ENCODE results near the gene CD47.

CD47 gene

GRCh38 chr3:108125153-108125543, 34.3 kb upstream of the CD47 start:
- intact Hi-C loops (cut with micrococcal nuclease): loop anchor here (5.0 kb wide), 1 partner anchor 33 kb away; the partner anchor contains the start of gene CD47
- Mint-ChIP-seq H3K4me1 (ENCODE audit: low read depth) (peaks cover 54% of the 10 kb centered on the region), H3K27ac (peak overlapping the region; percentile 90), H3K4me3 (no peak overlapping the region), H3K36me3 (ENCODE audit: low read depth) (no peaks in the 10 kb centered on the region), H3K9me3 (no peaks in the 10 kb centered on the region), H3K27me3 (no peaks in the 10 kb centered on the region)

GRCh38 chr3:108124337-108125152, 33.7 kb upstream of the CD47 start:
- intact Hi-C loops (cut with micrococcal nuclease): loop anchor here (5.0 kb wide), 1 partner anchor 32 kb away; the partner anchor contains the start of gene CD47
- H3K36me3 Mint-ChIP-seq (ENCODE audit: low read depth): no peaks in the 10 kb centered on the region
- H3K27ac Mint-ChIP-seq: peak overlapping the region; percentile 90
- peaks cover 54% of the 10 kb centered on the region for H3K4me1 Mint-ChIP-seq (ENCODE audit: low read depth)
- H3K9me3 Mint-ChIP-seq: no peaks in the 10 kb centered on the region
- H3K4me3 Mint-ChIP-seq: peak overlapping the region; percentile 23
- no peaks in the 10 kb centered on the region for H3K27me3 Mint-ChIP-seq

GRCh38 chr3:108123326-108123725, 32.5 kb upstream of the CD47 start:
- peaks cover 49% of the 10 kb centered on the region for H3K4me1 Mint-ChIP-seq (ENCODE audit: low read depth)
- no peak overlapping the region for H3K4me3 Mint-ChIP-seq
- no peaks in the 10 kb centered on the region for H3K9me3 Mint-ChIP-seq
- intact Hi-C loops (cut with micrococcal nuclease): no loop called here
- H3K27me3 Mint-ChIP-seq: no peaks in the 10 kb centered on the region
- H3K36me3 Mint-ChIP-seq (ENCODE audit: low read depth): no peaks in the 10 kb centered on the region
- peak overlapping the region; percentile 17 for H3K27ac Mint-ChIP-seq

DNA sequence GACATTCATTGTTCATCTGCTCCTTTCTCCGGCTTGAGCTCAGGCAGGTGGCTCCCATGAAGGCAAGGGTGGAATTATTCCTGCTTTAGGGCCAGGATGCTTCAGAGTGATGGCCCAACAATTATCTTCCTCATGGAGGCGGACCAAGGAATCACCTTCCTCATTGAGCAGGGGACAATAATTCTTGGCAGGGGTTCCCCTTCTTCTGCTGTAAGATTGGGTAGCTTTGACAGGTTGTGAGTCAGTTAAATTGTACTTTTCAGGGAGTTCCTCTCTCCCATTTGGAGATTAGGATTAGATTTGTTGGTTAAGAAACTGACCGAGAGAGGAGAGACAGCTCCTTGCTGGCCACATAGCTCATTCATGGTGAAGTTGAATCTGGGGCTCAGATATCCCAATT, 31.4 kb upstream of the CD47 start:
- Mint-ChIP-seq H3K27me3 (no peaks in the 10 kb centered on the region), H3K9me3 (no peaks in the 10 kb centered on the region), H3K4me1 (ENCODE audit: low read depth) (peaks cover 41% of the 10 kb centered on the region), H3K36me3 (ENCODE audit: low read depth) (no peaks in the 10 kb centered on the region), H3K27ac (no peak overlapping the region), H3K4me3 (no peak overlapping the region)
- intact Hi-C loops (cut with micrococcal nuclease): no loop called here

- Mint-ChIP-seq H3K9me3 (no peaks in the 10 kb centered on the region), H3K27me3 (no peaks in the 10 kb centered on the region), H3K27ac (no peak overlapping the region), H3K4me3 (no peak overlapping the region), H3K4me1 (ENCODE audit: low read depth) (peaks cover 23% of the 10 kb centered on the region), H3K36me3 (ENCODE audit: low read depth) (no peaks in the 10 kb centered on the region)
- intact Hi-C loops (cut with micrococcal nuclease): no loop called here
Measured at GRCh38 chr3:108119398-108120104, 28.7 kb upstream of the CD47 start.

DNA sequence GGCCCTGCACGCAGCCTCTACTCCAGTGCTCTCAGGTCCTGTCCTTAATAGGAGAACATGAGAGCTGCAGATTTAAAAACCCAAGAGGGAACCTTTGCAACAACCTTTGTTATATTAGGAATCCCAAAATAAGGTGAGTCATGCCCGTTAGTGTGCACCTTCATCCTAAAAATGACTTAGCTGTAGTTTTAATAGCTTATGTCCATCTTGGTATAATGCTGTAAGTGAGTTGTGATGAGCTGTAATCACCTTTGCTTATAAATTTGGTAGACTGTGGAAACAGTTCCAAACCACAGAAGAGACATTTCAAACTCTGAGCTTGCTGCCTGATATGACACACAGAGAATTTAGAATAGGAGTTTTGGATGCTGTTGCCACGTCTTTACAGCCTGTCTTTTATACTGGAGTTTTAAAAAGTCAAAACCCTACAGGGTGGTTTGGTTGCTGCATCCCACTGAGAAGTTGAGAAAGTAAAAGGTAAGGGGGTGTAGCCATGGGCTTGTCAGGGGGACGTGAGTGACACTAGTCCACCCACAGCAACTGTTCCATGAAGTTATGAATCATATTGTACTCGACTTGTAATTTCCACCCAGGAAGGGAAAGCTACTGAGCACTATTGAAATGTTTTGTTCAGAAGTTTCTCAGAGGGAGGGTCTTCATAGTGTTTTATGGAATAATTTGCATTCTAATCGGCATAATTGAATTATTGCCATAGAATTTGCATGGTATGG, 27.4 kb upstream of the CD47 start:
- no peaks in the 10 kb centered on the region for H3K36me3 Mint-ChIP-seq (ENCODE audit: low read depth)
- H3K4me1 Mint-ChIP-seq (ENCODE audit: low read depth): peaks cover 9% of the 10 kb centered on the region
- no peaks in the 10 kb centered on the region for H3K9me3 Mint-ChIP-seq
- intact Hi-C loops (cut with micrococcal nuclease): no loop called here
- no peak overlapping the region for H3K27ac Mint-ChIP-seq
- H3K4me3 Mint-ChIP-seq: no peak overlapping the region
- no peaks in the 10 kb centered on the region for H3K27me3 Mint-ChIP-seq

DNA sequence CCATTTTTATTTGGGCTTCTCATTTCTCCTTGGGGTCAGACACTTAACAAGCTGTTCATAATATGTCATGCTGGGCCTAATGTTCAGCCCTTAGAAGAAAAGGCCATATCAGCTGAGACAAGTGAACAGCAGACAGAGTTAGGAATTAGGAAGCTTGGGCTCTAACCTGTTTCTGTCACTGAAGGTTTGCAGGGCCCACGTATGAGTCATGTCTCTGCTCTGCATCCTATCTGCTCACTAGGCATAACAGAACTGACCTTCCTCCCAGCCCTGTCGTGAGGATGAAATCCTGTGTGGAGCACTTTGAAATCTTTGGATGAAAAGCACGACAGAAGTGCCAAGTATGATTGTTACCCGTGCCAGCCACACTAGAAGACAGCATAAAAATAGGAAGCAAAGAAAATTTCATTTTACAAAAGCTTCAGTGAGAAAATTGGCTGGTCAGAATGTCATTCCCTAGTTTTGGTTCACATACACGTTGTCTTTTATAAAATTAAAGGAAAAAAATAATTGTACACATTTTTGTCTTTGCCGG, 26.5 kb upstream of the CD47 start:
- H3K4me3 Mint-ChIP-seq: no peak overlapping the region
- H3K9me3 Mint-ChIP-seq: no peaks in the 10 kb centered on the region
- no peaks in the 10 kb centered on the region for H3K27me3 Mint-ChIP-seq
- H3K36me3 Mint-ChIP-seq (ENCODE audit: low read depth): no peaks in the 10 kb centered on the region
- H3K27ac Mint-ChIP-seq: no peak overlapping the region
- H3K4me1 Mint-ChIP-seq (ENCODE audit: low read depth): peaks cover 4% of the 10 kb centered on the region
- intact Hi-C loops (cut with micrococcal nuclease): no loop called here

GRCh38 chr3:108114423-108115065, 23.7 kb upstream of the CD47 start:
- no peaks in the 10 kb centered on the region for H3K36me3 Mint-ChIP-seq (ENCODE audit: low read depth)
- no peak overlapping the region for H3K4me3 Mint-ChIP-seq
- no peaks in the 10 kb centered on the region for H3K4me1 Mint-ChIP-seq (ENCODE audit: low read depth)
- no peaks in the 10 kb centered on the region for H3K27me3 Mint-ChIP-seq
- H3K27ac Mint-ChIP-seq: no peak overlapping the region
- no peaks in the 10 kb centered on the region for H3K9me3 Mint-ChIP-seq
- intact Hi-C loops (cut with micrococcal nuclease): no loop called here

DNA sequence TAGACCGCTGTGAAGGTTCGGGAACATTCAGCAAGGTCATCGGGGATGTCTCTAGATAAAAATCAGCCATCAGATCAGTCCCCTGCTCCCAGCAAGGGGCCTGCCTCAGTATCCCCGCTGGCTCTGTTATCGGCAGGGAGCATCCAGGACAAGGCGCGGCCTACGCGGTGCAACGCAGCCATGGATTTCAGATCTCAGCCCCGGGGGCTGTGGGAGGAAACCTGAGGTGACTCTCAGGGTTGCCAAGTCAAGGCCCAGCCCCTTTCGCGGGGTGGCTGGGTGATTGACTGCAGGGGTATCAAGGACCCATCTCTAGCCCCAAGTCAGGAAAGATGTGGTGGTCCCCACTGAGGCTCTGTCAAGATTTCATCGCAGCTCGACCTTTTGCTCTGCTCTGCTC, 23.1 kb upstream of the CD47 start:
- no peaks in the 10 kb centered on the region for H3K9me3 Mint-ChIP-seq
- no peaks in the 10 kb centered on the region for H3K27me3 Mint-ChIP-seq
- H3K27ac Mint-ChIP-seq: no peak overlapping the region
- intact Hi-C loops (cut with micrococcal nuclease): no loop called here
- no peaks in the 10 kb centered on the region for H3K36me3 Mint-ChIP-seq (ENCODE audit: low read depth)
- H3K4me1 Mint-ChIP-seq (ENCODE audit: low read depth): no peaks in the 10 kb centered on the region
- H3K4me3 Mint-ChIP-seq: no peak overlapping the region

GRCh38 chr3:108110934-108111333, 20.1 kb upstream of the CD47 start:
- Mint-ChIP-seq H3K4me3 (no peak overlapping the region), H3K27ac (no peak overlapping the region), H3K9me3 (no peaks in the 10 kb centered on the region), H3K4me1 (ENCODE audit: low read depth) (no peaks in the 10 kb centered on the region), H3K27me3 (no peaks in the 10 kb centered on the region), H3K36me3 (ENCODE audit: low read depth) (no peaks in the 10 kb centered on the region)
- intact Hi-C loops (cut with micrococcal nuclease): no loop called here

DNA sequence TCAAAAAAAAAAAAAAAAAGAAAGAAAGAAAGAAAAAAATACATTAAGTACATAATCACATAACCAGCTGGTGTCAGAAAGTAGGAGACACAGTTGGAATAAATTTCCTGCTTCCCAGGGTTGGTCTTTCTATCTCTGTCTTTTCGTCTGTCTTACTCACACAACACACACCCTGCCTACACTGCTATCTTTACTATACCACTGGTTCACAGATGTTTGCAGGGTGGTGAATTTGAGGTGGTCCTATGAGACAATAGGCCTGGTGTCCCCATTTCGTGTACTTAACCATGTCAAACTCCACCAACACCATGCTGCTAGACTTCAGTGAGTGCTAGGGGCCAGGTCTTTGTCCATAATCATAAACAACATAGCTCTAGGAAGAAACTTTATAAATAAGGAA, 17.6 kb upstream of the CD47 start:
- H3K27me3 Mint-ChIP-seq: no peaks in the 10 kb centered on the region
- H3K4me1 Mint-ChIP-seq (ENCODE audit: low read depth): no peaks in the 10 kb centered on the region
- H3K36me3 Mint-ChIP-seq (ENCODE audit: low read depth): no peaks in the 10 kb centered on the region
- H3K9me3 Mint-ChIP-seq: no peaks in the 10 kb centered on the region
- no peak overlapping the region for H3K4me3 Mint-ChIP-seq
- H3K27ac Mint-ChIP-seq: no peak overlapping the region
- intact Hi-C loops (cut with micrococcal nuclease): no loop called here

DNA sequence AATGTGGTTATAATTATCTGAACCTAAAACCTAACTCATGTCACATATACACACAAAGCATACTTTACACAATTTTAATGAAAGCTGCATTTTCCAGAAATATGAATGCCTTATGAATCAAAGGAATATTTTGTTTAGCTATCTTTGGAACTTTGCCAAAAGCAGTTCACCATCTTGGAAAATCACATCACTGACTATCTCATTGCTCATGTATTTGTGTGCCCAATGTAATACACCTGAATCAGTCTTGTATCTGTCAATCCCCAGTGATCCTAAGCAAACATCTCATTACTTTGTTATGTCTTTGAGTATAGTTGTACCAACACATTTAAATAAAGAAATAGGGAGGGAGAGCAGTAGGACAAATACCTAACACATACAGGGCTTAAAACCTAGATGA, 15.6 kb upstream of the CD47 start:
- H3K36me3 Mint-ChIP-seq (ENCODE audit: low read depth): no peaks in the 10 kb centered on the region
- intact Hi-C loops (cut with micrococcal nuclease): no loop called here
- no peak overlapping the region for H3K27ac Mint-ChIP-seq

GRCh38 chr3:108106031-108106430, 15.2 kb upstream of the CD47 start:
- no peaks in the 10 kb centered on the region for H3K36me3 Mint-ChIP-seq (ENCODE audit: low read depth)
- H3K9me3 Mint-ChIP-seq: no peaks in the 10 kb centered on the region
- intact Hi-C loops (cut with micrococcal nuclease): no loop called here

More for the DNA sequence above, 15.6 kb upstream of the CD47 start:
- H3K4me1 Mint-ChIP-seq (ENCODE audit: low read depth): peaks cover 18% of the 10 kb centered on the region
- H3K27me3 Mint-ChIP-seq: peaks cover 4% of the 10 kb centered on the region
- no peak overlapping the region for H3K4me3 Mint-ChIP-seq
- no peaks in the 10 kb centered on the region for H3K9me3 Mint-ChIP-seq

More at GRCh38 chr3:108106031-108106430, 15.2 kb upstream of the CD47 start:
- H3K4me1 Mint-ChIP-seq (ENCODE audit: low read depth): peaks cover 21% of the 10 kb centered on the region
- no peak overlapping the region for H3K4me3 Mint-ChIP-seq
- no peak overlapping the region for H3K27ac Mint-ChIP-seq
- peaks cover 4% of the 10 kb centered on the region for H3K27me3 Mint-ChIP-seq
